Astrocyte (in vitro differentiated cells and primary cell): ENCODE results near the gene NPW. TPM values are rescaled to one million over a fixed set of nuclear protein-coding genes. Genes with fewer than 3 reads are reported as not detected.

Experiments used
- DNase-seq: peaks from one replicate; pipeline ENCODE4 v3.0.0-alpha.2; 2010; ENCODE audit warnings: low read depth
- FAIRE-seq: peaks from 2 replicates; lab custom pipeline; 2011; peaks lifted over from hg19 to GRCh38; lab: Jason Lieb, UNC
- H2AFZ ChIP-seq: 2 replicates; pipeline ENCODE4 v1.6.0; 2012; ENCODE audit warnings: low read depth, low read length, inconsistent platforms
- H3K27ac ChIP-seq: 2 replicates; pipeline ENCODE4 v1.5.1; 2011; ENCODE audit warnings: low read depth, low read length, inconsistent platforms
- H3K27me3 ChIP-seq: 2 replicates; pipeline ENCODE4 v1.6.0; 2011; ENCODE audit warnings: low read length, inconsistent platforms; ENCODE audit not compliant: insufficient read depth
- H3K36me3 ChIP-seq: 2 replicates; pipeline ENCODE4 v1.5.1; 2011; ENCODE audit warnings: low read length, inconsistent platforms; ENCODE audit not compliant: insufficient read depth
- H3K4me1 ChIP-seq: 2 replicates; pipeline ENCODE4 v1.5.1; 2011; ENCODE audit warnings: low read length, inconsistent platforms; ENCODE audit not compliant: insufficient read depth
- H3K4me2 ChIP-seq: 2 replicates; pipeline ENCODE4 v1.6.0; 2012; ENCODE audit warnings: low read length, inconsistent platforms
- H3K4me3 ChIP-seq: 2 replicates; pipeline ENCODE4 v1.5.1; 2011; ENCODE audit warnings: low read depth, mild to moderate bottlenecking, low read length, inconsistent platforms; ENCODE audit not compliant: insufficient read depth
- H3K79me2 ChIP-seq: 2 replicates; pipeline ENCODE4 v1.6.0; 2012; ENCODE audit warnings: mild to moderate bottlenecking, low read length, inconsistent platforms; ENCODE audit not compliant: insufficient read depth
- H3K9ac ChIP-seq: 2 replicates; pipeline ENCODE4 v1.6.0; 2012; ENCODE audit warnings: mild to moderate bottlenecking, low read length, inconsistent platforms
- H3K9me3 ChIP-seq: 2 replicates; pipeline ENCODE4 v1.5.1; 2012; ENCODE audit warnings: low read depth, mild to moderate bottlenecking, low read length, inconsistent platforms; ENCODE audit not compliant: insufficient read depth
- H4K20me1 ChIP-seq: 2 replicates; pipeline ENCODE4 v1.6.0; 2012; ENCODE audit warnings: low read length, inconsistent platforms; ENCODE audit not compliant: insufficient read depth
- H3K27ac Mint-ChIP-seq: one replicate; pipeline ENCODE4 v1.8.0; 2021; ENCODE audit warnings: mild to moderate bottlenecking, mixed read lengths; ENCODE audit not compliant: unreplicated experiment
- H3K27me3 Mint-ChIP-seq: one replicate; pipeline ENCODE4 v1.8.0; 2021; ENCODE audit warnings: low read depth, mixed read lengths; ENCODE audit not compliant: unreplicated experiment
- H3K36me3 Mint-ChIP-seq: one replicate; pipeline ENCODE4 v1.8.0; 2021; ENCODE audit warnings: low read depth, mixed read lengths; ENCODE audit not compliant: unreplicated experiment
- H3K4me1 Mint-ChIP-seq: one replicate; pipeline ENCODE4 v1.8.0; 2021; ENCODE audit warnings: low read depth, mixed read lengths; ENCODE audit not compliant: unreplicated experiment
- H3K4me3 Mint-ChIP-seq: one replicate; pipeline ENCODE4 v1.8.0; 2021; ENCODE audit warnings: mild to moderate bottlenecking, moderate library complexity, mixed read lengths; ENCODE audit not compliant: unreplicated experiment
- H3K9me3 Mint-ChIP-seq: one replicate; pipeline ENCODE4 v1.8.0; 2021; ENCODE audit warnings: mild to moderate bottlenecking, mixed read lengths; ENCODE audit not compliant: unreplicated experiment
- CTCF ChIP-seq: IDR thresholded peaks from 2 replicates; pipeline ENCODE4 v1.5.1; 2011; ENCODE audit warnings: low read depth, mild to moderate bottlenecking, inconsistent platforms, low read length, moderate library complexity; ENCODE audit not compliant: insufficient read depth
- EZH2 ChIP-seq: IDR thresholded peaks from 2 replicates; pipeline ENCODE4 v1.6.1; 2012; ENCODE audit warnings: mild to moderate bottlenecking, low read length, inconsistent platforms; ENCODE audit not compliant: insufficient read depth
- total RNA-seq: library from RNA; stranded (reverse); gene quantifications from 2 replicates; pipeline ENCODE4 v1.2.1, GENCODE V29; 2021

The NPW gene
- total RNA-seq, 1 donor from 2014 or later = 2.1 TPM

- H3K36me3 Mint-ChIP-seq = peaks cover 2% of the 10 kb centered on the region
- H2AFZ ChIP-seq = no peak overlapping the region
- peaks cover 2% of the 10 kb centered on the region for H3K4me1 Mint-ChIP-seq
- peaks cover 5% of the 10 kb centered on the region for H3K36me3 ChIP-seq
- no peak overlapping the region for H3K27ac ChIP-seq
- no peak overlapping the region for H3K27ac Mint-ChIP-seq
- no peak overlapping the region for H3K4me2 ChIP-seq
- H3K27me3 Mint-ChIP-seq = peaks cover 26% of the 10 kb centered on the region
- H3K4me3 ChIP-seq = no peak overlapping the region
- DNase-seq = no peak
- peaks cover 34% of the 10 kb centered on the region for H3K27me3 ChIP-seq
- H3K4me1 ChIP-seq = peaks cover 28% of the 10 kb centered on the region
- no peak for FAIRE-seq
- no peak overlapping the region for H3K4me3 Mint-ChIP-seq
- H3K9me3 Mint-ChIP-seq = no peaks in the 10 kb centered on the region
- H4K20me1 ChIP-seq = peaks cover 21% of the 10 kb centered on the region
- TF ChIP-seq CTCF (no peak), EZH2 (no peak)
- peaks cover 16% of the 10 kb centered on the region for H3K79me2 ChIP-seq
- no peak overlapping the region for H3K9ac ChIP-seq
- no peaks in the 10 kb centered on the region for H3K9me3 ChIP-seq
Observed at GRCh38 chr16:1987198-1987597, 32.4 kb upstream of the NPW start.

- peaks cover 3% of the 10 kb centered on the region for H3K36me3 Mint-ChIP-seq
- H3K9me3 ChIP-seq = peaks cover 3% of the 10 kb centered on the region
- H3K27ac Mint-ChIP-seq = no peak within 1 kb of the TSS
- H3K4me3 Mint-ChIP-seq = no peak within 1 kb of the TSS
- TF ChIP-seq CTCF = no peak
- TF ChIP-seq EZH2 = peak; percentile 93
- H3K79me2 ChIP-seq = peaks cover 16% of the 10 kb centered on the region
- FAIRE-seq (no peak), DNase-seq (no peak)
- no peaks in the 10 kb centered on the region for H3K9me3 Mint-ChIP-seq
- peaks cover 17% of the 10 kb centered on the region for H3K27me3 Mint-ChIP-seq
- H3K4me2 ChIP-seq = peak within 1 kb of the TSS; percentile 48
- peak within 1 kb of the TSS; percentile 34 for H2AFZ ChIP-seq
- peaks cover 24% of the 10 kb centered on the region for H3K4me1 ChIP-seq
- H3K27ac ChIP-seq = no peak within 1 kb of the TSS
- H3K9ac ChIP-seq = no peak within 1 kb of the TSS
- H3K36me3 ChIP-seq = peaks cover 5% of the 10 kb centered on the region
- H3K4me1 Mint-ChIP-seq = no peaks in the 10 kb centered on the region
- no peak within 1 kb of the TSS for H3K4me3 ChIP-seq
- H3K27me3 ChIP-seq = peaks cover 25% of the 10 kb centered on the region
- peaks cover 15% of the 10 kb centered on the region for H4K20me1 ChIP-seq
Observed at GRCh38 chr16:1989209-1990100, 30.1 kb upstream of the NPW start, which contains the start of gene SYNGR3. TSS of gene SYNGR3 (plus strand) at chr16:1989970. CDS start at chr16:1990103, 133 bp downstream.

- Histone ChIP-seq H3K36me3 (peaks cover 5% of the 10 kb centered on the region), H2AFZ (no peak overlapping the region), H4K20me1 (peaks cover 14% of the 10 kb centered on the region), H3K4me2 (peak overlapping the region; percentile 48), H3K27ac (no peak overlapping the region), H3K27me3 (peaks cover 25% of the 10 kb centered on the region), H3K9me3 (peaks cover 3% of the 10 kb centered on the region), H3K9ac (no peak overlapping the region), H3K4me3 (no peak overlapping the region), H3K4me1 (peaks cover 19% of the 10 kb centered on the region), H3K79me2 (peaks cover 12% of the 10 kb centered on the region)
- no peak overlapping the region for H3K27ac Mint-ChIP-seq
- TF ChIP-seq CTCF (no peak), EZH2 (no peak)
- no peak for FAIRE-seq
- no peaks in the 10 kb centered on the region for H3K9me3 Mint-ChIP-seq
- peaks cover 17% of the 10 kb centered on the region for H3K27me3 Mint-ChIP-seq
- no peaks in the 10 kb centered on the region for H3K4me1 Mint-ChIP-seq
- no peak for DNase-seq
- no peak overlapping the region for H3K4me3 Mint-ChIP-seq
- H3K36me3 Mint-ChIP-seq = peaks cover 3% of the 10 kb centered on the region
Observed at GRCh38 chr16:1990101-1990350, 29.6 kb upstream of the NPW start.
